Measurements from ENCODE around the gene TMCO2. TPM values are rescaled to one million over a fixed set of nuclear protein-coding genes. Genes with fewer than 3 reads are reported as not detected.
A peak's percentile ranks its signal among the peaks of the same experiment; 100 is the strongest.

The TMCO2 gene
- total RNA-seq (2013; cell fraction: nucleolus; rRNA removed) = not detected in 2 replicates
- not detected in 2 replicates for total RNA-seq (2014; rRNA removed)
- total RNA-seq (2014; rRNA removed; fragmentation: Illumina TruSeq; extraction: Trizol) = not detected in 2 replicates
- total RNA-seq (2021) = not detected in 2 replicates
- polyA plus RNA-seq (2011; ENCODE audit: low read depth) = not detected
- not detected in 2 replicates for polyA plus RNA-seq (2011; rRNA removed)
- polyA plus RNA-seq (2011; cell fraction: cytosol; rRNA removed) = not detected in 2 replicates
- not detected in 2 replicates for polyA plus RNA-seq (2011; cell fraction: nucleus; rRNA removed)
- not detected in 2 replicates for polyA plus RNA-seq (2012)
- polyA plus RNA-seq (2014; fragmentation: Illumina TruSeq; extraction: Trizol) = not detected in 2 replicates
- not detected for polyA plus RNA-seq (2014; fragmentation: Nextera tagmentation; extraction: Ambion mirVana)
- not detected in 2 replicates for polyA plus RNA-seq (2014; rRNA removed)
- not detected for polyA plus RNA-seq (2016; fragmentation: Nextera tagmentation; extraction: Ambion mirVana)
- polyA minus RNA-seq (2011; rRNA and poly(A)+ RNA removed) = not detected in 2 replicates
- not detected in 2 replicates for polyA minus RNA-seq (2011; cell fraction: cytosol; rRNA and poly(A)+ RNA removed)
- not detected in 2 replicates for polyA minus RNA-seq (2011; cell fraction: nucleus; rRNA and poly(A)+ RNA removed)
- percentile 28 among the genes with signal in this experiment for Bru-seq, nascent RNA
- not detected for BruChase-seq, experiment 1, labeled RNA remaining after a 6-hour chase
- BruChase-seq, experiment 2, labeled RNA remaining after a 2-hour chase = percentile 28 among the genes with signal in this experiment
- long read RNA-seq, experiment 1 = 0 reads
- long read RNA-seq, experiment 2 = 0 reads

GRCh38 chr1:40247655-40248054 lies at the start of gene TMCO2:
TMCO2 (plus strand) TSS chr1:40247937; CDS start chr1:40247994, 57 bp downstream.
- no peak within 1 kb of the TSS for H3K27ac ChIP-seq (ENCODE audit: control insufficient read depth, insufficient read depth)
- BruUV-seq (replicated peaks) = no TSS peak
- H3K79me2 ChIP-seq (ENCODE audit: control insufficient read depth, insufficient read depth, low read length) = no peaks in the 10 kb centered on the region
- no peaks in the 10 kb centered on the region for H4K20me1 ChIP-seq (ENCODE audit: control insufficient read depth, insufficient read depth)
- ChIA-PET POLR2A (no interaction called here), CTCF (interaction anchor here (0.8 to 1.5 kb wide), 4 partner anchors 64 to 157 kb away, joined by 3 to 5 read pairs (median 4); no protein-coding TSS in a partner anchor), RAD21 (ENCODE audit: unreplicated experiment) (interaction anchor here (1.3 kb wide), 1 partner anchor 10 kb away, joined by 6 read pairs; the partner anchor contains the start of gene ZMPSTE24), SMC1A (ENCODE audit: uncharacterized antibody, unreplicated experiment) (interaction anchor here (1.4 kb wide), 1 partner anchor 152 kb away, joined by 4 read pairs; no protein-coding TSS in a partner anchor)
- no peaks in the 10 kb centered on the region for H3K27me3 ChIP-seq (replicated peaks in 1 of 2; ENCODE audit: control insufficient read depth in 2 of 2, insufficient read depth in 2 of 2, low read length in 1 of 2)
- no peak within 1 kb of the TSS for H3K4me3 ChIP-seq
- H2AFZ ChIP-seq (ENCODE audit: control insufficient read depth, low read depth, low read length) = no peak within 1 kb of the TSS
- in situ Hi-C loops (cut with MboI) = no loop called here
- DNase-seq (ENCODE audit: low read depth, low spot score) (no peak), ATAC-seq (no peak), FAIRE-seq (no peak)
- H3K36me3 ChIP-seq (ENCODE audit: control insufficient read depth in 2 of 2, insufficient read depth in 2 of 2, low read length in 1 of 2) = no peaks in the 10 kb centered on the region
- no peak within 1 kb of the TSS for H3K9ac ChIP-seq (ENCODE audit: control insufficient read depth, insufficient read depth, low read length)
- no peaks in the 10 kb centered on the region; the same call in 1 of the 2 replicates for H3K4me1 ChIP-seq (ENCODE audit: control insufficient read depth, insufficient read depth, low read length)
- no peaks in the 10 kb centered on the region for H3K9me3 ChIP-seq (replicated peaks; ENCODE audit: control insufficient read depth, insufficient read depth, low read length)
- intact Hi-C loops (cut with micrococcal nuclease; ENCODE audit: unreplicated experiment) = no loop called here
- H3K4me2 ChIP-seq (ENCODE audit: control insufficient read depth, insufficient read depth) = no peak within 1 kb of the TSS
- 48% methylated on average over 1 of the region's 1 CpG for WGBS (ENCODE audit: insufficient coverage, insufficient replicate concordance, low lambda C conversion rate, missing lambda C conversion rate)
- TF ChIP-seq TCF7 (IDR thresholded peaks at IDR 0.05; ENCODE audit: borderline replicate concordance) = no peak
- TF ChIP-seq PRDM15 (CRISPR knock-in tag; IDR thresholded peaks at IDR 0.05) = no peak
- TF ChIP-seq ATF3 (IDR thresholded peaks at IDR 0.05; ENCODE audit: borderline replicate concordance, extremely low read depth, low read depth, low read length) = no peak
- TF ChIP-seq CEBPZ (IDR thresholded peaks at IDR 0.05; ENCODE audit: low read depth, low read length) = no peak
- no peak for TF ChIP-seq CHD4 (IDR thresholded peaks at IDR 0.05)
- TF ChIP-seq STAT3 (IDR thresholded peaks at IDR 0.05; ENCODE audit: low read depth, low read length) = no peak
- TF ChIP-seq PAX8 (IDR thresholded peaks at IDR 0.05) = no peak
- no peak for TF ChIP-seq E2F4 (IDR thresholded peaks at IDR 0.05; ENCODE audit: low read depth, low read length)
- no peak for TF ChIP-seq MEF2B (IDR thresholded peaks at IDR 0.05; ENCODE audit: partially characterized antibody, poor library complexity, severe bottlenecking)
- TF ChIP-seq SUPT20H (IDR thresholded peaks at IDR 0.05; ENCODE audit: borderline replicate concordance, control insufficient read depth, low read depth, low read length) = no peak
